ENCODE results near the gene ATR. TPM values are rescaled to one million over a fixed set of nuclear protein-coding genes. Genes with fewer than 3 reads are reported as not detected.

ATR gene
- total and polyA plus RNA-seq, 9 of the 15 experiments (the other 6 are each of a cell fraction or from before 2014, with no cell fraction given): 18.0 to 37.8 (median 23.2) TPM

- Histone ChIP-seq H3K27me3 (ENCODE audit: control insufficient read depth in 2 of 2, insufficient read depth in 2 of 2, low read length in 2 of 2) (no peaks in the 10 kb centered on the region), H3K36me3 (ENCODE audit: control insufficient read depth, insufficient read depth, low read length) (peaks cover 52% of the 10 kb centered on the region), H3K4me2 (ENCODE audit: insufficient read depth, low read length) (no peak overlapping the region), H3K9me1 (ENCODE audit: control insufficient read depth, insufficient read depth, low read length) (no peaks in the 10 kb centered on the region), H3K79me2 (ENCODE audit: control insufficient read depth, insufficient read depth, low read length) (no peaks in the 10 kb centered on the region), H3K27ac (ENCODE audit: extremely low read depth, low read depth, low read length) (no peak overlapping the region), H2AFZ (ENCODE audit: low read depth, low read length) (no peak overlapping the region), H3K4me3 (no peak overlapping the region), H3K4me1 (replicated peaks in 1 of 2; ENCODE audit: control insufficient read depth in 2 of 2, insufficient read depth in 2 of 2, low read length in 2 of 2) (no peaks in the 10 kb centered on the region), H3K9me3 (replicated peaks; ENCODE audit: control insufficient read depth, insufficient read depth, low read depth, low read length) (no peaks in the 10 kb centered on the region), H4K20me1 (replicated peaks; ENCODE audit: control insufficient read depth, insufficient read depth, low read length) (no peaks in the 10 kb centered on the region), H3K9ac (ENCODE audit: insufficient read depth in 1 of 2, low read depth in 2 of 2, low read length in 2 of 2) (no peak overlapping the region)
- no peak for FAIRE-seq
- no peak for DNase-seq (ENCODE audit: extremely low read depth in 1 of 4, low spot score in 3 of 4)
- TF ChIP-seq ZNF324 (CRISPR knock-in tag; IDR thresholded peaks at IDR 0.05) (no peak), ZNF398 (CRISPR knock-in tag; IDR thresholded peaks at IDR 0.05) (no peak), KLF13 (tag; IDR thresholded peaks at IDR 0.05; ENCODE audit: borderline replicate concordance, low read depth) (no peak), CBX1 (IDR thresholded peaks at IDR 0.05; ENCODE audit: low read depth) (no peak), SAFB (IDR thresholded peaks at IDR 0.05; ENCODE audit: borderline replicate concordance, low read depth, low read length) (no peak), FOXP4 (CRISPR knock-in tag; IDR thresholded peaks at IDR 0.05; ENCODE audit: borderline replicate concordance) (no peak), PHF8 (IDR thresholded peaks at IDR 0.05; ENCODE audit: borderline replicate concordance, low read length) (no peak), ESRRB (CRISPR knock-in tag; IDR thresholded peaks at IDR 0.05; ENCODE audit: borderline replicate concordance) (no peak), ZNF121 (CRISPR knock-in tag; conservative IDR thresholded peaks at IDR 0.05) (no peak), SP2 (IDR thresholded peaks at IDR 0.05; ENCODE audit: extremely low read depth, low read depth, low read length, poor library complexity, severe bottlenecking) (no peak)
- ChIA-PET CTCF (ENCODE audit: low intra/inter-chr PET ratio) (no interaction called here), POLR2A (no interaction called here)
- in situ Hi-C loops (cut with MboI) (no loop called here), intact Hi-C loops (cut with micrococcal nuclease) (no loop called here)
- WGBS (ENCODE audit: insufficient coverage, low coverage, missing lambda C conversion rate): 95% methylated on average over 3 of the region's 3 CpGs
- no TSS peak for BruUV-seq (replicated peaks)
- no peak for ATAC-seq
These were observed 69.5 kb downstream of the ATR start for GRCh38 chr3:142509079-142509478.
